ENCODE data around the gene CACNA2D4.

- no peak for TF ChIP-seq POLR2A (IDR thresholded peaks at IDR 0.05)
- TF ChIP-seq, protein P1, sequence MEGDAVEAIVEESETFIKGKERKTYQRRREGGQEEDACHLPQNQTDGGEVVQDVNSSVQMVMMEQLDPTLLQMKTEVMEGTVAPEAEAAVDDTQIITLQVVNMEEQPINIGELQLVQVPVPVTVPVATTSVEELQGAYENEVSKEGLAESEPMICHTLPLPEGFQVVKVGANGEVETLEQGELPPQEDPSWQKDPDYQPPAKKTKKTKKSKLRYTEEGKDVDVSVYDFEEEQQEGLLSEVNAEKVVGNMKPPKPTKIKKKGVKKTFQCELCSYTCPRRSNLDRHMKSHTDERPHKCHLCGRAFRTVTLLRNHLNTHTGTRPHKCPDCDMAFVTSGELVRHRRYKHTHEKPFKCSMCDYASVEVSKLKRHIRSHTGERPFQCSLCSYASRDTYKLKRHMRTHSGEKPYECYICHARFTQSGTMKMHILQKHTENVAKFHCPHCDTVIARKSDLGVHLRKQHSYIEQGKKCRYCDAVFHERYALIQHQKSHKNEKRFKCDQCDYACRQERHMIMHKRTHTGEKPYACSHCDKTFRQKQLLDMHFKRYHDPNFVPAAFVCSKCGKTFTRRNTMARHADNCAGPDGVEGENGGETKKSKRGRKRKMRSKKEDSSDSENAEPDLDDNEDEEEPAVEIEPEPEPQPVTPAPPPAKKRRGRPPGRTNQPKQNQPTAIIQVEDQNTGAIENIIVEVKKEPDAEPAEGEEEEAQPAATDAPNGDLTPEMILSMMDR (IDR thresholded peaks at IDR 0.05): no peak
Measured at GRCh38 chr12:1908758-1909157, 9.7 kb downstream of the CACNA2D4 start.

All from thyroid gland (tissue), 4 donors.